ENCODE results near the gene HMGN4.

GRCh38 chr6:26593278-26594130 is 55.3 kb downstream of the HMGN4 start:
- no peak for TF ChIP-seq POLR2A (IDR thresholded peaks at IDR 0.05)
- no peak for TF ChIP-seq CTCF (IDR thresholded peaks at IDR 0.05)
- TF ChIP-seq EP300 (IDR thresholded peaks at IDR 0.05): no peak

All from ovary (tissue), 3 donors.